T-helper 1 cell treated with Interleukin-12 subunit alpha and Interleukin-12 subunit beta and Interleukin-4 antibody, amounts not matched to agents 30 μg/mL and 1 μg/mL, for 36 hours (primary cell): Measurements from ENCODE around the gene CLPX.

Experiments
- H3K27ac Mint-ChIP-seq: one replicate; pipeline ENCODE4 v1.8.0; 2021; ENCODE audit warnings: mild to moderate bottlenecking, mixed read lengths
- H3K27me3 Mint-ChIP-seq: one replicate; pipeline ENCODE4 v1.8.0; 2021; ENCODE audit warnings: low read depth, mixed read lengths
- H3K36me3 Mint-ChIP-seq: one replicate; pipeline ENCODE4 v1.8.0; 2021; ENCODE audit warnings: low read depth, mixed read lengths
- H3K4me1 Mint-ChIP-seq: one replicate; pipeline ENCODE4 v1.8.0; 2021; ENCODE audit warnings: low read depth, mixed read lengths
- H3K4me3 Mint-ChIP-seq: one replicate; pipeline ENCODE4 v1.8.0; 2021; ENCODE audit warnings: mild to moderate bottlenecking, moderate library complexity, mixed read lengths
- H3K9me3 Mint-ChIP-seq: one replicate; pipeline ENCODE4 v1.8.0; 2021; ENCODE audit warnings: mixed read lengths

The CLPX gene

GRCh38 chr15:65211482-65211982, 26.4 kb upstream of the CLPX start:
- Mint-ChIP-seq H3K36me3 (no peaks in the 10 kb centered on the region), H3K27ac (no peak overlapping the region), H3K4me3 (no peak overlapping the region), H3K9me3 (no peaks in the 10 kb centered on the region), H3K27me3 (no peaks in the 10 kb centered on the region), H3K4me1 (no peaks in the 10 kb centered on the region)

GRCh38 chr15:65210770-65211481, 25.8 kb upstream of the CLPX start, which contains the start of gene CILP:
TSS of gene CILP (minus strand) at chr15:65211473. CDS start at chr15:65209755, 1,718 bp downstream.
- Mint-ChIP-seq H3K27me3 (no peaks in the 10 kb centered on the region), H3K9me3 (no peaks in the 10 kb centered on the region), H3K36me3 (no peaks in the 10 kb centered on the region), H3K4me3 (no peak within 1 kb of the TSS), H3K27ac (no peak within 1 kb of the TSS), H3K4me1 (no peaks in the 10 kb centered on the region)

GRCh38 chr15:65209701-65210643, 24.8 kb upstream of the CLPX start:
- Mint-ChIP-seq H3K4me1 (no peaks in the 10 kb centered on the region), H3K36me3 (no peaks in the 10 kb centered on the region), H3K4me3 (no peak overlapping the region), H3K27me3 (no peaks in the 10 kb centered on the region), H3K27ac (no peak overlapping the region), H3K9me3 (no peaks in the 10 kb centered on the region)

GRCh38 chr15:65208647-65209046, 23.5 kb upstream of the CLPX start:
- no peaks in the 10 kb centered on the region for H3K36me3 Mint-ChIP-seq
- no peaks in the 10 kb centered on the region for H3K4me1 Mint-ChIP-seq
- no peak overlapping the region for H3K27ac Mint-ChIP-seq
- no peaks in the 10 kb centered on the region for H3K27me3 Mint-ChIP-seq
- no peak overlapping the region for H3K4me3 Mint-ChIP-seq
- no peaks in the 10 kb centered on the region for H3K9me3 Mint-ChIP-seq

GRCh38 chr15:65207280-65207840, 22.2 kb upstream of the CLPX start:
- H3K36me3 Mint-ChIP-seq = no peaks in the 10 kb centered on the region
- no peak overlapping the region for H3K27ac Mint-ChIP-seq
- H3K9me3 Mint-ChIP-seq = no peaks in the 10 kb centered on the region
- no peaks in the 10 kb centered on the region for H3K4me1 Mint-ChIP-seq
- H3K4me3 Mint-ChIP-seq = no peak overlapping the region
- no peaks in the 10 kb centered on the region for H3K27me3 Mint-ChIP-seq

GRCh38 chr15:65206750-65207149, 21.6 kb upstream of the CLPX start:
- Mint-ChIP-seq H3K4me1 (no peaks in the 10 kb centered on the region), H3K36me3 (no peaks in the 10 kb centered on the region), H3K4me3 (no peak overlapping the region), H3K27ac (no peak overlapping the region), H3K27me3 (no peaks in the 10 kb centered on the region), H3K9me3 (no peaks in the 10 kb centered on the region)

GRCh38 chr15:65204931-65205660, 20.0 kb upstream of the CLPX start:
- Mint-ChIP-seq H3K27ac (no peak overlapping the region), H3K27me3 (peaks cover 7% of the 10 kb centered on the region), H3K4me1 (no peaks in the 10 kb centered on the region), H3K4me3 (no peak overlapping the region), H3K36me3 (no peaks in the 10 kb centered on the region), H3K9me3 (no peaks in the 10 kb centered on the region)

GRCh38 chr15:65204236-65204930, 19.2 kb upstream of the CLPX start:
- Mint-ChIP-seq H3K4me3 (no peak overlapping the region), H3K27ac (no peak overlapping the region), H3K27me3 (peaks cover 7% of the 10 kb centered on the region), H3K36me3 (no peaks in the 10 kb centered on the region), H3K9me3 (no peaks in the 10 kb centered on the region), H3K4me1 (no peaks in the 10 kb centered on the region)

GRCh38 chr15:65201918-65202317, 16.8 kb upstream of the CLPX start:
- Mint-ChIP-seq H3K27me3 (peaks cover 7% of the 10 kb centered on the region), H3K9me3 (no peaks in the 10 kb centered on the region), H3K4me3 (no peak overlapping the region), H3K27ac (no peak overlapping the region), H3K4me1 (no peaks in the 10 kb centered on the region), H3K36me3 (no peaks in the 10 kb centered on the region)

GRCh38 chr15:65198571-65198970, 13.4 kb upstream of the CLPX start:
- Mint-ChIP-seq H3K27me3 (peaks cover 7% of the 10 kb centered on the region), H3K4me3 (no peak overlapping the region), H3K36me3 (no peaks in the 10 kb centered on the region), H3K9me3 (no peaks in the 10 kb centered on the region), H3K27ac (no peak overlapping the region), H3K4me1 (no peaks in the 10 kb centered on the region)

GRCh38 chr15:65197337-65197645, 12.1 kb upstream of the CLPX start:
- Mint-ChIP-seq H3K4me3 (no peak overlapping the region), H3K4me1 (no peaks in the 10 kb centered on the region), H3K36me3 (no peaks in the 10 kb centered on the region), H3K9me3 (no peaks in the 10 kb centered on the region), H3K27me3 (peaks cover 7% of the 10 kb centered on the region), H3K27ac (no peak overlapping the region)

GRCh38 chr15:65196637-65197336, 11.6 kb upstream of the CLPX start:
- Mint-ChIP-seq H3K4me1 (no peaks in the 10 kb centered on the region), H3K4me3 (no peak overlapping the region), H3K36me3 (no peaks in the 10 kb centered on the region), H3K27ac (no peak overlapping the region), H3K27me3 (peaks cover 7% of the 10 kb centered on the region), H3K9me3 (no peaks in the 10 kb centered on the region)

- Mint-ChIP-seq H3K27ac (no peak overlapping the region), H3K27me3 (peaks cover 4% of the 10 kb centered on the region), H3K36me3 (no peaks in the 10 kb centered on the region), H3K9me3 (no peaks in the 10 kb centered on the region), H3K4me1 (no peaks in the 10 kb centered on the region), H3K4me3 (no peak overlapping the region)
Measured at GRCh38 chr15:65195548-65195923, 10.4 kb upstream of the CLPX start.
